ENCODE data around the gene ZNF480. TPM values are rescaled to one million over a fixed set of nuclear protein-coding genes. Genes with fewer than 3 reads are reported as not detected.

ZNF480 gene
- total and polyA plus RNA-seq, 2 of the 13 experiments (the other 11 are each of a cell fraction or from before 2014, with no cell fraction given): 2.1 to 9.6 TPM

DNA sequence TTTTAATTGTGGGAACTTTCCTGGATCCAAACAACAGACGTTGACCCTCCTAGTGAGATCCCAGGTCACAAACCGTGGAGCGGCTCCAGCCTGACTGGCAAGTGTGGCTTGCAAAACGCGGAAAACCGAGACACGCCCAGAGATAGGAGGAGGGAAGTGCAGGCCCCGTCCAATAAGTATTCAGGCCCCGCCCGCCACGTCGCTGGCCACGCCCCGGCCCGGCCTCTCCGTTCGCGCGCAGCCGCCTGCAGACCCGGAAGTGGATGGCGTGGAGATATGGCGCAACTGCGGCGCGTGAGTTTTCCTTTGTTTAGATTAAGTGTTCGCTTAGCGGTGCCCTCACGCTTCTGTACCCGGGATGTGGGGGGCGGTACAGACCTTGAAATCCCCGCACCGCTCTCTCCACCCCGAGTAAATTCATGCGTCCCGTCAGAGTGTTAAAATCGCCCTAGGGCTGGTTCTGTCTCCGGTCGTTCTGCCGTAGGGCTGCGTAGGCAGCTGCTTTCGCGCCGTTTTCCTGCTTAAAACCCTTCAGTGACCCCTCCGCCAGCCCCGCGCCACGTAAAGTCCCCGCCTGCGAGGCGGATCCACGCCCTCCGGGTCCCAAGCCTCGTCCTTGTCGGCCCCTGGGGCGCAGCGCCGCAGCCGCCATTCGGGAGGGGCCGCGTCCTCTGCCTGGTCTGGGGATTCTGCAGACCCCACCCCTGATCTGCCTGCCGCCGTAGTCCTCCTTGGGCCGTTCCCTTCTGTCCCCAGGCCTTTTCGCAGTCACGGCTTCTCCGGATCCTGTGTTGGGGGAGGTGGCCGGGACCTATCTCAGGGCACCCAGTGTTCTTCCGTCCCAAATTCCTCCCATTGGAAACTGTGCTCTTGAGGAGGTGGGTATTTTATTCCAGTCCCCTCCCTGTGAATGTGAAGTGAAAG is 27.4 kb upstream of the ZNF480 start, which contains the start of gene ZNF766 (continued):
- TF ChIP-seq, protein P1, sequence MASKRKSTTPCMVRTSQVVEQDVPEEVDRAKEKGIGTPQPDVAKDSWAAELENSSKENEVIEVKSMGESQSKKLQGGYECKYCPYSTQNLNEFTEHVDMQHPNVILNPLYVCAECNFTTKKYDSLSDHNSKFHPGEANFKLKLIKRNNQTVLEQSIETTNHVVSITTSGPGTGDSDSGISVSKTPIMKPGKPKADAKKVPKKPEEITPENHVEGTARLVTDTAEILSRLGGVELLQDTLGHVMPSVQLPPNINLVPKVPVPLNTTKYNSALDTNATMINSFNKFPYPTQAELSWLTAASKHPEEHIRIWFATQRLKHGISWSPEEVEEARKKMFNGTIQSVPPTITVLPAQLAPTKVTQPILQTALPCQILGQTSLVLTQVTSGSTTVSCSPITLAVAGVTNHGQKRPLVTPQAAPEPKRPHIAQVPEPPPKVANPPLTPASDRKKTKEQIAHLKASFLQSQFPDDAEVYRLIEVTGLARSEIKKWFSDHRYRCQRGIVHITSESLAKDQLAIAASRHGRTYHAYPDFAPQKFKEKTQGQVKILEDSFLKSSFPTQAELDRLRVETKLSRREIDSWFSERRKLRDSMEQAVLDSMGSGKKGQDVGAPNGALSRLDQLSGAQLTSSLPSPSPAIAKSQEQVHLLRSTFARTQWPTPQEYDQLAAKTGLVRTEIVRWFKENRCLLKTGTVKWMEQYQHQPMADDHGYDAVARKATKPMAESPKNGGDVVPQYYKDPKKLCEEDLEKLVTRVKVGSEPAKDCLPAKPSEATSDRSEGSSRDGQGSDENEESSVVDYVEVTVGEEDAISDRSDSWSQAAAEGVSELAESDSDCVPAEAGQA (IDR thresholded peaks at IDR 0.05; ENCODE audit: low read depth): peak; percentile 60; the same call in 1 of the 2 replicates
- TF ChIP-seq, protein P1 (CRISPR knock-in tag; IDR thresholded peaks at IDR 0.05; ENCODE audit: borderline replicate concordance): no peak
- peak; percentile 44 for TF ChIP-seq AGO1 (IDR thresholded peaks at IDR 0.05; ENCODE audit: low read depth, low read length, poor library complexity, severe bottlenecking)
- TF ChIP-seq, protein P2, sequence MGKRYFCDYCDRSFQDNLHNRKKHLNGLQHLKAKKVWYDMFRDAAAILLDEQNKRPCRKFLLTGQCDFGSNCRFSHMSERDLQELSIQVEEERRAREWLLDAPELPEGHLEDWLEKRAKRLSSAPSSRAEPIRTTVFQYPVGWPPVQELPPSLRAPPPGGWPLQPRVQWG (CRISPR knock-in tag; IDR thresholded peaks at IDR 0.05; ENCODE audit: borderline replicate concordance, low read depth): no peak
- peak; percentile 57; the same call in 1 of the 2 replicates for TF ChIP-seq SP2 (CRISPR knock-in tag; IDR thresholded peaks at IDR 0.05)
- no peak for TF ChIP-seq RCOR2 (CRISPR knock-in tag; IDR thresholded peaks at IDR 0.05)
- no peak for TF ChIP-seq ZSCAN25 (CRISPR knock-in tag; IDR thresholded peaks at IDR 0.05)
- no peak for TF ChIP-seq ZNF207 (IDR thresholded peaks at IDR 0.05; ENCODE audit: borderline replicate concordance)
- TF ChIP-seq, protein P3, sequence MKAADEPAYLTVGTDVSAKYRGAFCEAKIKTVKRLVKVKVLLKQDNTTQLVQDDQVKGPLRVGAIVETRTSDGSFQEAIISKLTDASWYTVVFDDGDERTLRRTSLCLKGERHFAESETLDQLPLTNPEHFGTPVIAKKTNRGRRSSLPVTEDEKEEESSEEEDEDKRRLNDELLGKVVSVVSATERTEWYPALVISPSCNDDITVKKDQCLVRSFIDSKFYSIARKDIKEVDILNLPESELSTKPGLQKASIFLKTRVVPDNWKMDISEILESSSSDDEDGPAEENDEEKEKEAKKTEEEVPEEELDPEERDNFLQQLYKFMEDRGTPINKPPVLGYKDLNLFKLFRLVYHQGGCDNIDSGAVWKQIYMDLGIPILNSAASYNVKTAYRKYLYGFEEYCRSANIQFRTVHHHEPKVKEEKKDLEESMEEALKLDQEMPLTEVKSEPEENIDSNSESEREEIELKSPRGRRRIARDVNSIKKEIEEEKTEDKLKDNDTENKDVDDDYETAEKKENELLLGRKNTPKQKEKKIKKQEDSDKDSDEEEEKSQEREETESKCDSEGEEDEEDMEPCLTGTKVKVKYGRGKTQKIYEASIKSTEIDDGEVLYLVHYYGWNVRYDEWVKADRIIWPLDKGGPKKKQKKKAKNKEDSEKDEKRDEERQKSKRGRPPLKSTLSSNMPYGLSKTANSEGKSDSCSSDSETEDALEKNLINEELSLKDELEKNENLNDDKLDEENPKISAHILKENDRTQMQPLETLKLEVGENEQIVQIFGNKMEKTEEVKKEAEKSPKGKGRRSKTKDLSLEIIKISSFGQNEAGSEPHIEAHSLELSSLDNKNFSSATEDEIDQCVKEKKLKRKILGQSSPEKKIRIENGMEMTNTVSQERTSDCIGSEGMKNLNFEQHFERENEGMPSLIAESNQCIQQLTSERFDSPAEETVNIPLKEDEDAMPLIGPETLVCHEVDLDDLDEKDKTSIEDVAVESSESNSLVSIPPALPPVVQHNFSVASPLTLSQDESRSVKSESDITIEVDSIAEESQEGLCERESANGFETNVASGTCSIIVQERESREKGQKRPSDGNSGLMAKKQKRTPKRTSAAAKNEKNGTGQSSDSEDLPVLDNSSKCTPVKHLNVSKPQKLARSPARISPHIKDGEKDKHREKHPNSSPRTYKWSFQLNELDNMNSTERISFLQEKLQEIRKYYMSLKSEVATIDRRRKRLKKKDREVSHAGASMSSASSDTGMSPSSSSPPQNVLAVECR (CRISPR knock-in tag; IDR thresholded peaks at IDR 0.05; ENCODE audit: borderline replicate concordance): peak; percentile 97
- no peak for TF ChIP-seq ZNF260 (CRISPR knock-in tag; IDR thresholded peaks at IDR 0.05; ENCODE audit: borderline replicate concordance, low read depth)
- no peak for TF ChIP-seq PPARG (CRISPR knock-in tag; conservative IDR thresholded peaks at IDR 0.05)
- no peak for TF ChIP-seq ZIK1 (CRISPR knock-in tag; IDR thresholded peaks at IDR 0.05; ENCODE audit: borderline replicate concordance, low read depth)
- no peak for TF ChIP-seq NONO (IDR thresholded peaks at IDR 0.05)
- TF ChIP-seq NONO (CRISPR knock-in tag; conservative IDR thresholded peaks at IDR 0.05): 0 out of 2 replicates have a peak, but pooled peaks have one; percentile 40
- TF ChIP-seq, protein P4, sequence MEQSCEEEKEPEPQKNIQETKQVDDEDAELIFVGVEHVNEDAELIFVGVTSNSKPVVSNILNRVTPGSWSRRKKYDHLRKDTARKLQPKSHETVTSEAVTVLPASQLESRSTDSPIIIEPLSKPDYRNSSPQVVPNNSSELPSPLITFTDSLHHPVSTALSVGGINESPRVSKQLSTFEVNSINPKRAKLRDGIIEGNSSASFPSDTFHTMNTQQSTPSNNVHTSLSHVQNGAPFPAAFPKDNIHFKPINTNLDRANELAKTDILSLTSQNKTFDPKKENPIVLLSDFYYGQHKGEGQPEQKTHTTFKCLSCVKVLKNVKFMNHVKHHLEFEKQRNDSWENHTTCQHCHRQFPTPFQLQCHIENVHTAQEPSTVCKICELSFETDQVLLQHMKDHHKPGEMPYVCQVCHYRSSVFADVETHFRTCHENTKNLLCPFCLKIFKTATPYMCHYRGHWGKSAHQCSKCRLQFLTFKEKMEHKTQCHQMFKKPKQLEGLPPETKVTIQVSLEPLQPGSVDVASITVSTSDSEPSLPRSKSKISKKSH (CRISPR knock-in tag; IDR thresholded peaks at IDR 0.05; ENCODE audit: borderline replicate concordance): 0 out of 2 replicates have a peak, but pooled peaks have one; percentile 40
- no peak for TF ChIP-seq ZNF850 (CRISPR knock-in tag; conservative IDR thresholded peaks at IDR 0.05)

Data from HepG2 (cell line).